Right lobe of liver (tissue), 6 donors: ENCODE measurements around the gene PTPRN2. TPM values are rescaled to one million over a fixed set of nuclear protein-coding genes. Genes with fewer than 3 reads are reported as not detected.

Experiments
- ATAC-seq, 4 donors: fragments of 200-7000 bp; cut with Tn5 transposase; one replicate each; pipeline ENCODE4 v1.9.1; 2020; ENCODE audit warnings: mild to moderate bottlenecking in 4 of 4, moderate library complexity in 4 of 4
- DNase-seq, 3 donors: peaks; one replicate each; pipeline ENCODE4 v3.0.0-alpha.2; 2020
- H3K27ac ChIP-seq, 3 donors: fragments of 200-600 bp; one replicate each; pipeline ENCODE4 v1.8.0; 2022
- H3K27me3 ChIP-seq, 2 donors: fragments of 200-600 bp; one replicate each; pipeline ENCODE4 v1.8.0; 2022
- H3K36me3 ChIP-seq, 4 donors: fragments of 200-600 bp; sonication (generic) in 1 of 4; one replicate each; pipeline versions ENCODE4 v1.5.1 to v1.8.0; 2017 to 2022; ENCODE audit warnings: control low read depth in 1 of 4
- H3K4me1 ChIP-seq, 4 donors: fragments of 200-600 bp; sonication (generic) in 1 of 4; one replicate each; pipeline versions ENCODE4 v1.5.1 to v1.8.0; 2017 to 2022; ENCODE audit warnings: control low read depth in 1 of 4
- H3K4me3 ChIP-seq, 3 donors: fragments of 200-600 bp; one replicate each; pipeline ENCODE4 v1.8.0; 2022
- H3K9me3 ChIP-seq, 4 donors: fragments of 200-600 bp; sonication (generic) in 1 of 4; one replicate each; pipeline versions ENCODE4 v1.5.1 to v1.8.0; 2017 to 2022; ENCODE audit warnings: control low read depth in 1 of 4
- POLR2A ChIP-seq: fragments of 450-650 bp; IDR thresholded peaks from one replicate; pipeline ENCODE4 v1.6.1; 2017; ENCODE audit warnings: antibody characterized with exemption, mild to moderate bottlenecking
- WGBS: methylation state at CpG from one replicate; pipeline ENCODE4 v1.1.6; 2018; ENCODE audit warnings: low coverage, low lambda C conversion rate; ENCODE audit not compliant: insufficient coverage; ENCODE audit errors: missing lambda C conversion rate; 5-methylcytosine and 5-hydroxymethylcytosine counted together
- intact Hi-C, 2 donors: fragments of 100-400 bp; cut with DNase I; formaldehyde crosslinking; loops; one replicate each; pipeline versions ENCODE4 v1.11.2 to v1.14.1; 2022
- total RNA-seq, 6 experiments: library from RNA; depleted of rRNA in 2 of 6; stranded (reverse); fragments of >200 nt in 2 of 6; fragmentation: NEBNext Ultra II Directional in 3 of 6; extraction: Animal tissue kit (Norgen Biotek cat#: 25700) in 3 of 6; gene quantifications; one replicate each; pipeline versions ENCODE4 v1.1.0 to v1.2.4, GENCODE V29; 2016 to 2023
- TF ChIP-seq, protein P1 (sequence below), 4 donors: fragments of 200-600 bp in 3 of 4; fragments of 450-650 bp in 1 of 4; IDR thresholded peaks; one replicate each; pipeline versions ENCODE4 v1.5.1 to v1.8.0; 2016 to 2022; ENCODE audit warnings: antibody characterized with exemption in 4 of 4, mild to moderate bottlenecking in 2 of 4
- donor health status: DM: no; HTN: yes; CAD: no.
- donor health status: DM: no; HTN: no; CAD: no.
- donor health status: DM: no; HTN: no; CAD: no.
- donor health status: DM: no; HTN: yes; CAD: no.
- donor health status: DM: no; HTN: yes; CAD: no.

PTPRN2 gene
- total RNA-seq, 6 experiments from 2014 or later: 0.15 to 0.87 (median 0.67) TPM

GRCh38 chr7:158130023-158130409 is 457.6 kb downstream of the PTPRN2 start:
- 96% methylated on average over 10 of the region's 10 CpGs for WGBS
- Histone ChIP-seq H3K27ac (no peak overlapping the region), H3K36me3 (no peaks in the 10 kb centered on the region), H3K9me3 (no peaks in the 10 kb centered on the region), H3K27me3 (no peaks in the 10 kb centered on the region), H3K4me1 (no peaks in the 10 kb centered on the region), H3K4me3 (no peak overlapping the region)
- ATAC-seq (no peak), DNase-seq (no peak)
- intact Hi-C loops: no loop called here
- TF ChIP-seq POLR2A: no peak

DNA sequence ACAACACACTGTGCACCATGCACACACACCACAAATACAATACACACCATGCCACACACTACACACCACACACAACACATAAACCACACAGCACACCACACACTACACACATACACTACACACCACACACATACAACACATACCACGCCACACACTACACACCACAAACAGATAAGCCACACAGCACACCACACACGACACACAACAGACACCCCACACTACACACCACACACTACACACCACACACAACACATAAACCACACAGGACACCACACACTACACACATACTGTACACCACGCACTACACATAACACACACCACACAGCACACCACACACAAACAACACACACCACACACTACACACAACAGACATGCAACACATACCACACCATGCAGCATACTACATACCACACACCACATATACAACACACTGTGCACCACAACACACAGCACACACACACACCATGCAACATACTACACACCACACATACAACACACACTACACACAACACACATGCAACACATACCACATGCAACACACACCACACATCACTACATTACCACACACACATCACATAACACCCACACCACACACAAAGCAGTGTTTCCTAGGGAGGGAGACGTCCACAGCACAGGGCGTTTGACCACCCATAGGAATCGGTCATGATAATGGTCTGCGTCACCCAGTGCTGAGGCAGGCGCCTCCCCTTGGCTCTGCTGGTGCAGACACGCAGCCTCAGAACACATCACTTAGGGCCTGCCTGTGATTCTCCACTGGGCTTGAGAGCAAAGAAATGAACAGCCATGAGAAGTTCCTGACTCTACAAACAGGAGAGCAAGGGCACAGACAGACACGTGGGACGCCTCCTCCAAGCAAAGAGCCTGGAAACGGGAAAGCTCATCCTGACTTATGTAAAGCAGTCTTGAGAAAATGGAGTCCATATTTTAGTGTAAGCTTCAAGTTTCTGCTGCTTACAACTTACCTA is 458.3 kb downstream of the PTPRN2 start:
- no peak overlapping the region for H3K27ac ChIP-seq
- DNase-seq: no peak
- WGBS: 77% methylated on average over 9 of the region's 12 CpGs
- no peaks in the 10 kb centered on the region for H3K36me3 ChIP-seq
- TF ChIP-seq, protein P1, sequence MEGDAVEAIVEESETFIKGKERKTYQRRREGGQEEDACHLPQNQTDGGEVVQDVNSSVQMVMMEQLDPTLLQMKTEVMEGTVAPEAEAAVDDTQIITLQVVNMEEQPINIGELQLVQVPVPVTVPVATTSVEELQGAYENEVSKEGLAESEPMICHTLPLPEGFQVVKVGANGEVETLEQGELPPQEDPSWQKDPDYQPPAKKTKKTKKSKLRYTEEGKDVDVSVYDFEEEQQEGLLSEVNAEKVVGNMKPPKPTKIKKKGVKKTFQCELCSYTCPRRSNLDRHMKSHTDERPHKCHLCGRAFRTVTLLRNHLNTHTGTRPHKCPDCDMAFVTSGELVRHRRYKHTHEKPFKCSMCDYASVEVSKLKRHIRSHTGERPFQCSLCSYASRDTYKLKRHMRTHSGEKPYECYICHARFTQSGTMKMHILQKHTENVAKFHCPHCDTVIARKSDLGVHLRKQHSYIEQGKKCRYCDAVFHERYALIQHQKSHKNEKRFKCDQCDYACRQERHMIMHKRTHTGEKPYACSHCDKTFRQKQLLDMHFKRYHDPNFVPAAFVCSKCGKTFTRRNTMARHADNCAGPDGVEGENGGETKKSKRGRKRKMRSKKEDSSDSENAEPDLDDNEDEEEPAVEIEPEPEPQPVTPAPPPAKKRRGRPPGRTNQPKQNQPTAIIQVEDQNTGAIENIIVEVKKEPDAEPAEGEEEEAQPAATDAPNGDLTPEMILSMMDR (IDR thresholded peaks at IDR 0.05): no peak
- TF ChIP-seq POLR2A: no peak
- no peaks in the 10 kb centered on the region for H3K4me1 ChIP-seq
- no peaks in the 10 kb centered on the region for H3K27me3 ChIP-seq
- H3K9me3 ChIP-seq: no peaks in the 10 kb centered on the region
- no peak for ATAC-seq
- intact Hi-C loops: no loop called here
- H3K4me3 ChIP-seq: no peak overlapping the region

DNA sequence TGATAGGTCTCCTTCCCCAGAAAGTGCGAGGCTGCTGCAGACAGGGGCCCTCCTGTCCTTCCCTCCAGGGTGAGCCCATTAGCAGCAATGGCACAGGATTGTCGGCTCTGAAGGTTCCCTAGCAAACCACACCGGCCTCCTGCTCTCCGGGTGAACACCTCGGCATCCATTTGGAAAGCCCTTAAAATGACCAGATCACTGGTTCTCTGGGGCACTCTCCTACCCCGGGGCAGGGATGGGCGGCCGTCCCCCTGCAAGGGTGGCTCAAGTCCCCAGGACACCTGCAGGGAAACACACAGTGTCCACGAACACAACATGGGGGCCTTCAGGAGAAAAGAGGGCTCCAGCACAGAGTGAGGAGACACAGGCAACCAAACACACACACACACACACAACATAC is 459.1 kb downstream of the PTPRN2 start:
- no peaks in the 10 kb centered on the region for H3K4me1 ChIP-seq
- intact Hi-C loops: no loop called here
- H3K4me3 ChIP-seq: no peak overlapping the region
- H3K9me3 ChIP-seq: no peaks in the 10 kb centered on the region
- DNase-seq (no peak), ATAC-seq (no peak)
- 40% methylated on average over 1 of the region's 9 CpGs for WGBS
- TF ChIP-seq, protein P1 (IDR thresholded peaks at IDR 0.05): no peak
- H3K27me3 ChIP-seq: no peaks in the 10 kb centered on the region
- H3K36me3 ChIP-seq: no peaks in the 10 kb centered on the region
- no peak overlapping the region for H3K27ac ChIP-seq

- DNase-seq: no peak
- intact Hi-C loops: no loop called here
- Histone ChIP-seq H3K27me3 (no peaks in the 10 kb centered on the region), H3K9me3 (no peaks in the 10 kb centered on the region), H3K4me3 (no peak overlapping the region), H3K27ac (no peak overlapping the region), H3K4me1 (no peaks in the 10 kb centered on the region), H3K36me3 (no peaks in the 10 kb centered on the region)
- 100% methylated on average over 1 of the region's 15 CpGs for WGBS
- no peak for TF ChIP-seq POLR2A
- TF ChIP-seq, protein P1 (IDR thresholded peaks at IDR 0.05): no peak
- ATAC-seq: no peak
These were observed 460.4 kb downstream of the PTPRN2 start for GRCh38 chr7:158127241-158127640.

GRCh38 chr7:158126661-158127060 is 461.0 kb downstream of the PTPRN2 start:
- Histone ChIP-seq H3K27ac (no peak overlapping the region), H3K4me3 (no peak overlapping the region), H3K4me1 (no peaks in the 10 kb centered on the region), H3K36me3 (no peaks in the 10 kb centered on the region), H3K9me3 (no peaks in the 10 kb centered on the region), H3K27me3 (no peaks in the 10 kb centered on the region)
- no peak for DNase-seq
- TF ChIP-seq, protein P1 (IDR thresholded peaks at IDR 0.05): no peak
- no peak for TF ChIP-seq POLR2A
- intact Hi-C loops: no loop called here
- WGBS: 81% methylated on average over 11 of the region's 15 CpGs
- no peak for ATAC-seq
